Astrocyte (in vitro differentiated cells and primary cell): Measurements from ENCODE around the gene IGSF21. TPM values are rescaled to one million over a fixed set of nuclear protein-coding genes. Genes with fewer than 3 reads are reported as not detected.

Source experiments
- DNase-seq: peaks from one replicate; pipeline ENCODE4 v3.0.0-alpha.2; 2010; ENCODE audit warnings: low read depth
- FAIRE-seq: peaks from 2 replicates; lab custom pipeline; 2011; peaks lifted over from hg19 to GRCh38; lab: Jason Lieb, UNC
- H2AFZ ChIP-seq: 2 replicates; pipeline ENCODE4 v1.6.0; 2012; ENCODE audit warnings: low read depth, low read length, inconsistent platforms
- H3K27ac ChIP-seq: 2 replicates; pipeline ENCODE4 v1.5.1; 2011; ENCODE audit warnings: low read depth, low read length, inconsistent platforms
- H3K27me3 ChIP-seq: 2 replicates; pipeline ENCODE4 v1.6.0; 2011; ENCODE audit warnings: low read length, inconsistent platforms; ENCODE audit not compliant: insufficient read depth
- H3K36me3 ChIP-seq: 2 replicates; pipeline ENCODE4 v1.5.1; 2011; ENCODE audit warnings: low read length, inconsistent platforms; ENCODE audit not compliant: insufficient read depth
- H3K4me1 ChIP-seq: 2 replicates; pipeline ENCODE4 v1.5.1; 2011; ENCODE audit warnings: low read length, inconsistent platforms; ENCODE audit not compliant: insufficient read depth
- H3K4me2 ChIP-seq: 2 replicates; pipeline ENCODE4 v1.6.0; 2012; ENCODE audit warnings: low read length, inconsistent platforms
- H3K4me3 ChIP-seq: 2 replicates; pipeline ENCODE4 v1.5.1; 2011; ENCODE audit warnings: low read depth, mild to moderate bottlenecking, low read length, inconsistent platforms; ENCODE audit not compliant: insufficient read depth
- H3K79me2 ChIP-seq: 2 replicates; pipeline ENCODE4 v1.6.0; 2012; ENCODE audit warnings: mild to moderate bottlenecking, low read length, inconsistent platforms; ENCODE audit not compliant: insufficient read depth
- H3K9ac ChIP-seq: 2 replicates; pipeline ENCODE4 v1.6.0; 2012; ENCODE audit warnings: mild to moderate bottlenecking, low read length, inconsistent platforms
- H3K9me3 ChIP-seq: 2 replicates; pipeline ENCODE4 v1.5.1; 2012; ENCODE audit warnings: low read depth, mild to moderate bottlenecking, low read length, inconsistent platforms; ENCODE audit not compliant: insufficient read depth
- H4K20me1 ChIP-seq: 2 replicates; pipeline ENCODE4 v1.6.0; 2012; ENCODE audit warnings: low read length, inconsistent platforms; ENCODE audit not compliant: insufficient read depth
- H3K27ac Mint-ChIP-seq: one replicate; pipeline ENCODE4 v1.8.0; 2021; ENCODE audit warnings: mild to moderate bottlenecking, mixed read lengths; ENCODE audit not compliant: unreplicated experiment
- H3K27me3 Mint-ChIP-seq: one replicate; pipeline ENCODE4 v1.8.0; 2021; ENCODE audit warnings: low read depth, mixed read lengths; ENCODE audit not compliant: unreplicated experiment
- H3K36me3 Mint-ChIP-seq: one replicate; pipeline ENCODE4 v1.8.0; 2021; ENCODE audit warnings: low read depth, mixed read lengths; ENCODE audit not compliant: unreplicated experiment
- H3K4me1 Mint-ChIP-seq: one replicate; pipeline ENCODE4 v1.8.0; 2021; ENCODE audit warnings: low read depth, mixed read lengths; ENCODE audit not compliant: unreplicated experiment
- H3K4me3 Mint-ChIP-seq: one replicate; pipeline ENCODE4 v1.8.0; 2021; ENCODE audit warnings: mild to moderate bottlenecking, moderate library complexity, mixed read lengths; ENCODE audit not compliant: unreplicated experiment
- H3K9me3 Mint-ChIP-seq: one replicate; pipeline ENCODE4 v1.8.0; 2021; ENCODE audit warnings: mild to moderate bottlenecking, mixed read lengths; ENCODE audit not compliant: unreplicated experiment
- CTCF ChIP-seq: IDR thresholded peaks from 2 replicates; pipeline ENCODE4 v1.5.1; 2011; ENCODE audit warnings: low read depth, mild to moderate bottlenecking, inconsistent platforms, low read length, moderate library complexity; ENCODE audit not compliant: insufficient read depth
- EZH2 ChIP-seq: IDR thresholded peaks from 2 replicates; pipeline ENCODE4 v1.6.1; 2012; ENCODE audit warnings: mild to moderate bottlenecking, low read length, inconsistent platforms; ENCODE audit not compliant: insufficient read depth
- total RNA-seq: library from RNA; stranded (reverse); gene quantifications from 2 replicates; pipeline ENCODE4 v1.2.1, GENCODE V29; 2021

IGSF21 gene
- total RNA-seq, 1 donor from 2014 or later: not detected

GRCh38 chr1:18320051-18320450, 212.5 kb downstream of the IGSF21 start:
- no peaks in the 10 kb centered on the region for H3K79me2 ChIP-seq
- H3K9me3 ChIP-seq: peaks cover 8% of the 10 kb centered on the region
- no peak overlapping the region for H3K4me3 Mint-ChIP-seq
- H3K9me3 Mint-ChIP-seq: peaks cover 3% of the 10 kb centered on the region
- H3K36me3 Mint-ChIP-seq: no peaks in the 10 kb centered on the region
- no peaks in the 10 kb centered on the region for H3K4me1 ChIP-seq
- H2AFZ ChIP-seq: no peak overlapping the region
- H4K20me1 ChIP-seq: no peaks in the 10 kb centered on the region
- H3K4me1 Mint-ChIP-seq: no peaks in the 10 kb centered on the region
- peaks cover 25% of the 10 kb centered on the region for H3K27me3 Mint-ChIP-seq
- TF ChIP-seq EZH2: no peak
- no peak for TF ChIP-seq CTCF
- H3K27ac ChIP-seq: no peak overlapping the region
- H3K27me3 ChIP-seq: no peaks in the 10 kb centered on the region
- H3K4me2 ChIP-seq: no peak overlapping the region
- no peak overlapping the region for H3K27ac Mint-ChIP-seq
- FAIRE-seq (no peak), DNase-seq (no peak)
- H3K9ac ChIP-seq: no peak overlapping the region
- H3K4me3 ChIP-seq: no peak overlapping the region
- no peaks in the 10 kb centered on the region for H3K36me3 ChIP-seq

GRCh38 chr1:18322368-18323032, 214.9 kb downstream of the IGSF21 start:
- TF ChIP-seq CTCF: no peak
- no peak for TF ChIP-seq EZH2
- H3K4me1 Mint-ChIP-seq: no peaks in the 10 kb centered on the region
- H3K9me3 Mint-ChIP-seq: peaks cover 3% of the 10 kb centered on the region
- DNase-seq (no peak), FAIRE-seq (no peak)
- H2AFZ ChIP-seq: no peak overlapping the region
- no peak overlapping the region for H3K27ac Mint-ChIP-seq
- H3K79me2 ChIP-seq: no peaks in the 10 kb centered on the region
- H3K27ac ChIP-seq: no peak overlapping the region
- H3K36me3 ChIP-seq: no peaks in the 10 kb centered on the region
- H3K9me3 ChIP-seq: peaks cover 4% of the 10 kb centered on the region
- H3K4me3 Mint-ChIP-seq: no peak overlapping the region
- H4K20me1 ChIP-seq: no peaks in the 10 kb centered on the region
- no peaks in the 10 kb centered on the region for H3K4me1 ChIP-seq
- no peak overlapping the region for H3K9ac ChIP-seq
- no peaks in the 10 kb centered on the region for H3K27me3 ChIP-seq
- H3K4me3 ChIP-seq: no peak overlapping the region
- no peak overlapping the region for H3K4me2 ChIP-seq
- no peaks in the 10 kb centered on the region for H3K36me3 Mint-ChIP-seq
- H3K27me3 Mint-ChIP-seq: peaks cover 32% of the 10 kb centered on the region

- no peaks in the 10 kb centered on the region for H3K79me2 ChIP-seq
- DNase-seq (no peak), FAIRE-seq (no peak)
- TF ChIP-seq CTCF (no peak), EZH2 (no peak)
- no peak overlapping the region for H3K27ac Mint-ChIP-seq
- H3K27ac ChIP-seq: no peak overlapping the region
- H3K9me3 ChIP-seq: peaks cover 4% of the 10 kb centered on the region
- peaks cover 33% of the 10 kb centered on the region for H3K27me3 Mint-ChIP-seq
- peaks cover 3% of the 10 kb centered on the region for H3K9me3 Mint-ChIP-seq
- H3K27me3 ChIP-seq: no peaks in the 10 kb centered on the region
- no peaks in the 10 kb centered on the region for H3K36me3 Mint-ChIP-seq
- no peak overlapping the region for H3K4me3 Mint-ChIP-seq
- H3K9ac ChIP-seq: no peak overlapping the region
- no peaks in the 10 kb centered on the region for H3K4me1 ChIP-seq
- H3K36me3 ChIP-seq: no peaks in the 10 kb centered on the region
- no peaks in the 10 kb centered on the region for H3K4me1 Mint-ChIP-seq
- no peak overlapping the region for H3K4me2 ChIP-seq
- no peaks in the 10 kb centered on the region for H4K20me1 ChIP-seq
- H3K4me3 ChIP-seq: no peak overlapping the region
- H2AFZ ChIP-seq: no peak overlapping the region
These were observed 215.7 kb downstream of the IGSF21 start for GRCh38 chr1:18323259-18323658.
